Progenitor cell of endocrine pancreas (in vitro differentiated cells): Measurements from ENCODE around the gene IL6R. TPM values are rescaled to one million over a fixed set of nuclear protein-coding genes. Genes with fewer than 3 reads are reported as not detected.

Source experiments
- DNase-seq: peaks from one replicate; pipeline ENCODE4 v3.0.0; 2021; ENCODE audit warnings: low spot score; ENCODE audit not compliant: unreplicated experiment
- H3K27ac Mint-ChIP-seq: 2 replicates; pipeline ENCODE4 v1.8.0; 2021; ENCODE audit warnings: mild to moderate bottlenecking, moderate library complexity, mixed read lengths
- H3K27me3 Mint-ChIP-seq: 2 replicates; pipeline ENCODE4 v1.8.0; 2021; ENCODE audit warnings: mixed read lengths
- H3K36me3 Mint-ChIP-seq: 2 replicates; pipeline ENCODE4 v1.8.0; 2022; ENCODE audit warnings: mixed read lengths; ENCODE audit not compliant: insufficient read depth
- H3K4me1 Mint-ChIP-seq: 2 replicates; pipeline ENCODE4 v1.8.0; 2021; ENCODE audit warnings: low read depth, mixed read lengths
- H3K4me3 Mint-ChIP-seq: 2 replicates; pipeline ENCODE4 v1.8.0; 2021; ENCODE audit warnings: low read depth, mild to moderate bottlenecking, moderate library complexity, mixed read lengths
- H3K9me3 Mint-ChIP-seq: 2 replicates; pipeline ENCODE4 v1.8.0; 2021; ENCODE audit warnings: low read depth, mixed read lengths
- CTCF ChIP-seq: fragments of 200-600 bp; sonication (generic); IDR thresholded peaks from one replicate; pipeline ENCODE4 v1.5.0; 2021; ENCODE audit warnings: antibody characterized with exemption, mild to moderate bottlenecking; ENCODE audit not compliant: unreplicated experiment
- total RNA-seq: library from RNA; stranded (reverse); gene quantifications from 2 replicates; pipeline ENCODE4 v1.2.1, GENCODE V29; 2021

The IL6R gene
- total RNA-seq, 1 donor from 2014 or later = 3.1 TPM

GRCh38 chr1:154403983-154404382 lies 1.2 kb upstream of the IL6R start:
- TF ChIP-seq CTCF = no peak
- no peaks in the 10 kb centered on the region for H3K9me3 Mint-ChIP-seq
- no peaks in the 10 kb centered on the region for H3K36me3 Mint-ChIP-seq
- no peak overlapping the region for H3K27ac Mint-ChIP-seq
- H3K27me3 Mint-ChIP-seq = peaks cover 39% of the 10 kb centered on the region
- H3K4me1 Mint-ChIP-seq = peaks cover 20% of the 10 kb centered on the region
- H3K4me3 Mint-ChIP-seq = no peak overlapping the region
- no peak for DNase-seq

GRCh38 chr1:154404511-154404931 lies 622 bp upstream of the IL6R start:
- H3K27me3 Mint-ChIP-seq = peaks cover 39% of the 10 kb centered on the region

GRCh38 chr1:154405747-154406571 lies 816 bp downstream of the IL6R start:
- H3K27me3 Mint-ChIP-seq = peaks cover 39% of the 10 kb centered on the region
- peak overlapping the region; percentile 45 for H3K27ac Mint-ChIP-seq

More at GRCh38 chr1:154404511-154404931, 622 bp upstream of the IL6R start:
- DNase-seq = no peak
- Mint-ChIP-seq H3K4me1 (peaks cover 24% of the 10 kb centered on the region), H3K4me3 (peak overlapping the region; percentile 66), H3K27ac (peak overlapping the region; percentile 24), H3K36me3 (no peaks in the 10 kb centered on the region), H3K9me3 (no peaks in the 10 kb centered on the region)
- no peak for TF ChIP-seq CTCF

GRCh38 chr1:154406572-154406879 lies 1.4 kb downstream of the IL6R start:
- no peak for DNase-seq
- peaks cover 23% of the 10 kb centered on the region for H3K4me1 Mint-ChIP-seq
- H3K36me3 Mint-ChIP-seq = no peaks in the 10 kb centered on the region
- H3K4me3 Mint-ChIP-seq = peak overlapping the region; percentile 68
- H3K27ac Mint-ChIP-seq = no peak overlapping the region
- no peaks in the 10 kb centered on the region for H3K9me3 Mint-ChIP-seq
- no peak for TF ChIP-seq CTCF
- H3K27me3 Mint-ChIP-seq = peaks cover 39% of the 10 kb centered on the region

More at GRCh38 chr1:154405747-154406571, 816 bp downstream of the IL6R start:
- Mint-ChIP-seq H3K4me1 (peaks cover 24% of the 10 kb centered on the region), H3K9me3 (no peaks in the 10 kb centered on the region), H3K4me3 (peak overlapping the region; percentile 68), H3K36me3 (no peaks in the 10 kb centered on the region)
- TF ChIP-seq CTCF = peak; percentile 62
- DNase-seq = peak; percentile 41

GRCh38 chr1:154406886-154407197 lies 1.7 kb downstream of the IL6R start:
- Mint-ChIP-seq H3K9me3 (no peaks in the 10 kb centered on the region), H3K27me3 (peaks cover 39% of the 10 kb centered on the region), H3K4me3 (peak overlapping the region; percentile 68), H3K27ac (no peak overlapping the region), H3K4me1 (peaks cover 22% of the 10 kb centered on the region), H3K36me3 (no peaks in the 10 kb centered on the region)
- no peak for TF ChIP-seq CTCF
- DNase-seq = no peak
